Hair follicular keratinocyte (primary cell): ENCODE results near the gene KIAA1210. TPM values are rescaled to one million over a fixed set of nuclear protein-coding genes. Genes with fewer than 3 reads are reported as not detected.

Experiments used
- total RNA-seq: library from RNA; depleted of rRNA; stranded (reverse); fragments of >200 nt; gene quantifications from 2 replicates; pipeline ENCODE4 v1.2.3, GENCODE V29; 2015

The KIAA1210 gene
- not detected in 2 replicates for total RNA-seq

GRCh38 chrX:119127650-119128049 lies at the start of gene KIAA1210:
Gene KIAA1210, minus strand, starts transcription at chrX:119127812. Its CDS starts 4,170 bp downstream, at chrX:119123642.

DNA sequence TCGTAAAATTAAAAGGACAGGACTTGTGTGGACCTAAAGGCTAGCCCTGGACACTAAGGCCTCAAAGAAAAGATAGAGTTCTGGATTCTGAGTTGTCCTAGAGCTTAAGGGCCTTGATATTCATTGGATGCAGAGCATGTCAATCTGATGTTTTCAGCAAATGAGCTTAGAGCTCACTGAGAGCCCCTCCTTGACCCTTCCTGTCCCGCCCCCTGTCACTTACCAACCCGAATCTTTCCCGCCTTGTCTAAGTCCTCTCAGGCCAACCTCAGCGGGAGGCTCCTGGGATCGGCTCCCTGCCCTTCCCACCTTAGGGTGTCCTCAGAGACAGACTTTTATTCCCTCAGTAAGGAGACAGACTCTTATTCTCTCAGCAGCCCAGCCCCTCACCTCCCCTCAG lies 54.9 kb downstream of the KIAA1210 start, which contains the start of gene CT47C1:
CT47C1 (plus strand) TSS at position 250 of the 400 bp plus-strand sequence. CDS start 233 bp downstream, outside the sequence.

Other genes starting within 250 kb of the KIAA1210 start
- not detected in 2 replicates for gene LONRF3, start 153.2 kb downstream of the KIAA1210 start, total RNA-seq
- not detected in 2 replicates for gene CT47C1, start 54.8 kb downstream of the KIAA1210 start, total RNA-seq
- 82.9 and 111 TPM in 2 replicates for gene PGRMC1, start 108.5 kb upstream of the KIAA1210 start, total RNA-seq